ENCODE measurements around the gene RHEX.

The RHEX gene

DNA sequence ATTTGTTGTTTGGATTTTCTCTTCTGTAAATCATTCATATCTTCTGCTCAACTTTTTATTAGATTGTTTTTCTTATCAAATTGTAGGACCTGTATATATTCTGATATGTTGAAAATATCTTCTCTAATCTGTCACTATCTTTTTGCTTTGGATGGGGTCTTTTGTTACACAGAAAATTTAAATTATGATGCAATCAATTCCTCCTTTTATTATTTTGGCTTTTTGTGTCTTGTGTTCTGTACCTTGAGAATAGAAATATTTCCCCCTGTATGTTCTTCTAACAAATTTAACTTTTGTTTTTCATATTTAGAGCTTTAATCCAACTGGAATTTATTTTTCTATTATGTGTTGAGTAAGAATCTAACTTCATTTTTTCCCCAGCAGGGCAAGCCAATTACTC, 67.4 kb downstream of the RHEX start:
- no peak overlapping the region for H3K4me3 Mint-ChIP-seq
- H3K27ac Mint-ChIP-seq, result no peak overlapping the region
- H3K4me1 Mint-ChIP-seq (ENCODE audit: low read depth), result peaks cover 8% of the 10 kb centered on the region
- H3K27me3 Mint-ChIP-seq (ENCODE audit: low read depth), result peaks cover 79% of the 10 kb centered on the region
- H3K36me3 Mint-ChIP-seq (ENCODE audit: low read depth), result no peaks in the 10 kb centered on the region
- peaks cover 23% of the 10 kb centered on the region for H3K9me3 Mint-ChIP-seq

DNA sequence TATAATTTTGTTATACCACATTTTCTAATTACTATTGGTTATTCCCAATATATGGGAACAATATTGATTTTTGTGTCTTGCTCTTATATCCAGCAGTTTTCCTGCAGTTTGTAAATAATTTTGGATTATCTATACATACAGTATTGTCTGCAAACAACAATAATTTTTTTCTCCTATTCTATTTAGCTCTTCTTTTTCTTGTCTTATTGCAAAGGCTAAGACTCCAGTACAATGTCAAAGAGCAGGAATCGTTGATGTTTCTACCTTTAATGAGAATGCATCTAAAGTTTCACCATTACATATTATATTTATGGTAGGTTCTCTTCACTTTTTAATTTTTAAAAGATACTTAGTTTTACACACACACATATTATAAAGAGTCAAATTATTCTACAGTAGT, 68.3 kb downstream of the RHEX start:
- Mint-ChIP-seq H3K9me3 (peaks cover 23% of the 10 kb centered on the region), H3K27me3 (ENCODE audit: low read depth) (peaks cover 79% of the 10 kb centered on the region), H3K4me1 (ENCODE audit: low read depth) (peaks cover 8% of the 10 kb centered on the region), H3K36me3 (ENCODE audit: low read depth) (no peaks in the 10 kb centered on the region), H3K27ac (no peak overlapping the region), H3K4me3 (no peak overlapping the region)

DNA sequence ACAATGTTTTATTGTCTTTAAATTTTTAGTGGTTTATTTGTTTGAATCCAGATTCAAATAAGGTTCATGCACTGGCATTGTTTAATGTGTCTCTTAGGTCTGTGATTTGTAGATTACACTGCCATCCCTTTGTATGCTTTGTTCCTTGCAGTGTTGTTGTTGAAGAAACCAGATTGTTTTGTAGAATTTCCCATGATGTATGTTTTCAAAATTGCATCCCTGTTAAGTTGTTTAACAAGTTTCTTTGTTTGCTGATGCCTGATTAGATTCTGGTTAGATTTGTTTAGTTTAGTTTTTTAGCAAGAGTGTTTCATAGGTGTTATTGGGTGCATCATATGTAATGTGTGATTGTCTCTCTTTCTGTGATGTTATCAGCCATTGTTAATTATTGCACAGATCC, 69.7 kb downstream of the RHEX start:
- H3K9me3 Mint-ChIP-seq, result peaks cover 23% of the 10 kb centered on the region

DNA sequence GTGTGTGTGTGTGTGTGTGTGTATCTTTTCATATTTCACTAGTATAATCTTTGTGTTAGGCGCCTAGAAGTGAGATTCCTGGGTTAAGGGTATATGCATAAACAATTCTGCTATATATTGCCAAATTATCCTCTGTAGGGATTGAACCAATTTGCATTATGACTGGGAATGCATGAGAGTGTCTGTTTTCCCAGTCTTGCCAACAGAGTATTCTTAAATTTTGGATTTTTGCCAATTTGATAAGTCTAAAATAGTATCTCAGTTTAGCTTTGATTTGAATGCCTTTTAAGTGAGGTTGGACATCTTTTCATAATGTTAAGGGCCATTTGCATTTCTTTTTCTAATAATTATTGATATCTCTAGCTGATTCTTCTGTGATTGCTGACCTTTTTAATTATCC, 72.4 kb downstream of the RHEX start:
- no peak overlapping the region for H3K4me3 Mint-ChIP-seq
- H3K27me3 Mint-ChIP-seq (ENCODE audit: low read depth), result peaks cover 66% of the 10 kb centered on the region
- H3K27ac Mint-ChIP-seq, result no peak overlapping the region
- no peaks in the 10 kb centered on the region for H3K4me1 Mint-ChIP-seq (ENCODE audit: low read depth)
- H3K36me3 Mint-ChIP-seq (ENCODE audit: low read depth), result no peaks in the 10 kb centered on the region
- H3K9me3 Mint-ChIP-seq, result peaks cover 21% of the 10 kb centered on the region

More for the DNA sequence above, 69.7 kb downstream of the RHEX start:
- Mint-ChIP-seq H3K4me1 (ENCODE audit: low read depth) (peaks cover 3% of the 10 kb centered on the region), H3K27ac (no peak overlapping the region), H3K27me3 (ENCODE audit: low read depth) (peaks cover 77% of the 10 kb centered on the region), H3K36me3 (ENCODE audit: low read depth) (no peaks in the 10 kb centered on the region), H3K4me3 (no peak overlapping the region)

DNA sequence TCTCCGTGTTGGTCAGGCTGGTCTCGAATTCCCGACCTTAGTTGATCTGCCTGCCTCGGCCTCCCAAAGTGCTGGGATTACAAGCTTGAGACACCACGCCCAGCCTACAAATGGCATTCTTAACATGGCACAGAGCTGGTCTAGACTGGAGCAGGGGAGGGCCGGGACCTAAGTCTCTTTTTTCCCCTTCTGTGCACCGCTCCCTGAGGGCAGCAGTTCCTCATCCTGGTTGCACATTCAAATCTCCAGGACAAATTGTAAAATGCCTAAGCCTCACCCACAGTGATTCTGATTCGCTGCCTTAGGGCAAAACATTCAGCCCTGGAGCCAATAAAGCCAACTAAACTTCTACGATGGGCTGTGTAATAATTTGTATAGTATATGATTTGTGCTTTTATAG, 74.4 kb downstream of the RHEX start:
- Mint-ChIP-seq H3K4me3 (no peak overlapping the region), H3K27me3 (ENCODE audit: low read depth) (peaks cover 57% of the 10 kb centered on the region), H3K27ac (no peak overlapping the region), H3K4me1 (ENCODE audit: low read depth) (no peaks in the 10 kb centered on the region), H3K36me3 (ENCODE audit: low read depth) (no peaks in the 10 kb centered on the region), H3K9me3 (peaks cover 4% of the 10 kb centered on the region)

DNA sequence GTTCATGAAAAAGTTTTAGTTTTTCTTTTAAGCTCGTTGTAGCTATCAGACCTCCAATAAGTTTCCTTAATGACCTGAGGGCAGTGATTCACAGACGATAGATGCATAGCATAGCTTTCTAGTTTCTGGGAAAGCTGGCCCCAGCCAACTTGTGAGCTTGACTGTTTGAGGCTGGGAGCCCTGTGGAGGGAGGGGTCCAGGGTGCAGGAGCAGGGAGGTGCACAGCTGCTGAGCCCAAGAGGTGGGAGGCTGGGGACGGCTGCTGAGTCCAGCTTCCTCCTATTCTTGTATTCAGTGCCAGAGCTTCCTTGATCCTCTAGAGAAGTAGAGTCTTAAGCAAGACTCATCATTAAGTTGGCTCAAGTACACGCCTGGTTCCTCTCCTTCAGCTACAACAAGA, 75.2 kb downstream of the RHEX start:
- Mint-ChIP-seq H3K4me3 (no peak overlapping the region), H3K27ac (no peak overlapping the region), H3K9me3 (no peaks in the 10 kb centered on the region), H3K27me3 (ENCODE audit: low read depth) (peaks cover 52% of the 10 kb centered on the region), H3K4me1 (ENCODE audit: low read depth) (no peaks in the 10 kb centered on the region), H3K36me3 (ENCODE audit: low read depth) (no peaks in the 10 kb centered on the region)

DNA sequence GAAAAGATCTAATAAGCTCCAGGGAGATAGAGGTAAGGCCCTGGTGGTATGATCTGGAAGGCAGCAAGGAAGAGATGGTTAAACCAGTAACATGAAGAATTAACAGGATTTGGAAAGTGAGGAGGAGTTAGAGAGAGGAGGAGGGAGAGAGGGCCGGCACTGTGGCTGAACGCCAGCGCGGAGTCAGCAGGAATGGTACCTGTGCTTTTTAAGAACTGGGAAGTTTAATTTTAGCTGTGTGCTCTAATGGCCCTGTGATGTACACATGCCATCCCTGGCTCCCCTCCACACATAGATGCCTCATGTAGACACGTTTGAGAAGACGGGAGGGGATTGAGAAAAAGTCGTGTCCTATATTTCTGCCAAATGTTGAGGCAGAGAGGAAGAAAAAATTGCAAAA, 78.1 kb downstream of the RHEX start:
- Mint-ChIP-seq H3K9me3 (no peaks in the 10 kb centered on the region), H3K4me1 (ENCODE audit: low read depth) (no peaks in the 10 kb centered on the region), H3K27me3 (ENCODE audit: low read depth) (peaks cover 37% of the 10 kb centered on the region), H3K36me3 (ENCODE audit: low read depth) (no peaks in the 10 kb centered on the region), H3K27ac (no peak overlapping the region), H3K4me3 (no peak overlapping the region)

DNA sequence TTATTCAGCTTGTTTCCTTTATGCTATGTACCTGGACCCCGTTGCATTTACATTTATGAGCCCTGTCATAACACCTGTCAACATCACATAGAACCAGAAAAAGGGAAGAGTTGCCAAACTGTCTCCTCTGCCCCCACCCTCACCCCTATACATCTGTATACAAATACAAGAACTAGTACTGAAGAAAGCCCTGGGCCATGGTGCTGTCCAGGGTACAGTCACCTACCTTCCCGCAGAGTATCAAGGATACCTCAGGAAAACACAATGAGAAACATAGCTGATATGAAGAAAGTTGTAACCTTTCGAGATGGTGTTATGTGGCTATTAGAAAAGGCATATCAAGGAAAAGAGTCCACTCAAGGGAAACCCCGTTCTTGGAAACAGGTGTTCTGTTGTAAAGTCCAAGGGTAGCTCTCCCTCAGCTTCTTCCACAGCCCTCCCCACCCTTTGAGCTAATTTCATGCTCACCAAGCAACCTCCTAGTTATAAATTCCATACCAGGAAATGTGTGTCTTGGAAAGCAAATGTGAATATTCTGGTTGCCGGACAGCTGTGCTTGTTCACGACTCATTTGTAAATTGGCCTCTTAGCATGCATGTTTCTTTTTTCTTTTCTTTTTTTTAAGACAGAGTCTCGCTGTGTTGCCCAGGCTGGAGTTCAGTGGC, 80.9 kb downstream of the RHEX start:
- H3K4me1 Mint-ChIP-seq (ENCODE audit: low read depth), result no peaks in the 10 kb centered on the region
- H3K9me3 Mint-ChIP-seq, result no peaks in the 10 kb centered on the region
- peaks cover 32% of the 10 kb centered on the region for H3K27me3 Mint-ChIP-seq (ENCODE audit: low read depth)
- H3K4me3 Mint-ChIP-seq, result no peak overlapping the region
- no peak overlapping the region for H3K27ac Mint-ChIP-seq
- no peaks in the 10 kb centered on the region for H3K36me3 Mint-ChIP-seq (ENCODE audit: low read depth)

DNA sequence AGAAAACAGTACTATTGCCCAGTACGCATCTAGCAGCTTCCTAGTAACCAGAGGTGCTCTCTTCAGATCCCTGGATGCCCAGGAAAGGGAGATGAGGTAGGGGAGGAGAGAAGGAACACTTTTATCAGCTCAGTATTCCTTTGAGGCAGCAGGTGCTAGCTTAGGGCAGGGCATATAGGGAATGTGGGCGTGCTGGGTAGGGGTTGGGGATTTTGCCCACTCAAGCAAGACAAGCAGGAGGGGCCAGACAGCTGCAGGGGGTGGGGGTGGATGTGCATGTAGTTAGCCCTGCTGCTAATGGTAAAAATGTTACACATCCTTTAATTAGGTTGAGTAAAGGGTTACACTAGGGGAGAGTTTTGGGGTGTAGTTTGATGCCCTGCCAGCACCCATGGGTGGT, 82.3 kb downstream of the RHEX start:
- Mint-ChIP-seq H3K4me3 (no peak overlapping the region), H3K27me3 (ENCODE audit: low read depth) (peaks cover 41% of the 10 kb centered on the region), H3K27ac (no peak overlapping the region), H3K4me1 (ENCODE audit: low read depth) (no peaks in the 10 kb centered on the region), H3K36me3 (ENCODE audit: low read depth) (no peaks in the 10 kb centered on the region), H3K9me3 (no peaks in the 10 kb centered on the region)

DNA sequence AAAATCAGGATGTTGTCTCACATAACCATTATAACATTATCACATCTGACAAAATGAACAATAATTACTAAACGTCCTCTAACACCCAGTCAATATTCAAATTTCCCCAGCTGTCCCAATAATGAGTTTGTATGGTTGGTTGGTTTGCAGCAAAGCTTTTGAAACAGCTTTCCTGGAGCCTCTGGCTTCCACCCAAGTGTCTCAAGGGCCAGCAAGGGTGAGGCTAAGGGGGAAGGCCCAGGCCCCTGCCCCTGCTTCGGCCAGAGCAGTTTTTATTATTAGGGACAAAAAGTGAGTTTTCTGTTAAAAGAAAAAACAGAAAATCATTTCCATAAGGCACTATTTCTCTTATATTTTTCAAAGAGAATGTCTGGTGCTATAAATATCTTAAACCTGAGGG, 83.3 kb downstream of the RHEX start:
- no peaks in the 10 kb centered on the region for H3K4me1 Mint-ChIP-seq (ENCODE audit: low read depth)
- peaks cover 46% of the 10 kb centered on the region for H3K27me3 Mint-ChIP-seq (ENCODE audit: low read depth)
- no peak overlapping the region for H3K27ac Mint-ChIP-seq
- no peaks in the 10 kb centered on the region for H3K36me3 Mint-ChIP-seq (ENCODE audit: low read depth)
- H3K4me3 Mint-ChIP-seq, result no peak overlapping the region
- no peaks in the 10 kb centered on the region for H3K9me3 Mint-ChIP-seq

DNA sequence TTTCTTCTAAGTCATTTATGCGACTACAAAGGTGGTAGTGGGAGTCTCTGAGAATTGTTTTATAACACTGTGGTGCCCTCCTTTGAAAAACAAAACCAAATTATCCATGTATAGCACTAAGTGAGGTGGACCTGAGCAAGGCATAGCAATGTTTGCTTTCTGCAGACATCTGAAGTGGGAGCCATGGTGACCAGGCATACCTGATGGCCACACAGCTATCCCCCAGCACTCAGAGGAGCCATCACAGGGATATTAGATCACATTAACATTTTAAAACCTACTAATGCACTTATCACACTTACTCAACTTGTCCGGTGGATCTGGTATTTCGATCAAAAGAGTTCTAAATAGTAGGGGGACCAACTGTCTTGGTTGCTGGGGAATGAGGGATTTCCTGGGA, 89.0 kb downstream of the RHEX start:
- peaks cover 77% of the 10 kb centered on the region for H3K27me3 Mint-ChIP-seq (ENCODE audit: low read depth)
- no peak overlapping the region for H3K4me3 Mint-ChIP-seq
- H3K27ac Mint-ChIP-seq, result no peak overlapping the region
- no peaks in the 10 kb centered on the region for H3K36me3 Mint-ChIP-seq (ENCODE audit: low read depth)
- H3K4me1 Mint-ChIP-seq (ENCODE audit: low read depth), result peaks cover 6% of the 10 kb centered on the region
- H3K9me3 Mint-ChIP-seq, result no peaks in the 10 kb centered on the region

DNA sequence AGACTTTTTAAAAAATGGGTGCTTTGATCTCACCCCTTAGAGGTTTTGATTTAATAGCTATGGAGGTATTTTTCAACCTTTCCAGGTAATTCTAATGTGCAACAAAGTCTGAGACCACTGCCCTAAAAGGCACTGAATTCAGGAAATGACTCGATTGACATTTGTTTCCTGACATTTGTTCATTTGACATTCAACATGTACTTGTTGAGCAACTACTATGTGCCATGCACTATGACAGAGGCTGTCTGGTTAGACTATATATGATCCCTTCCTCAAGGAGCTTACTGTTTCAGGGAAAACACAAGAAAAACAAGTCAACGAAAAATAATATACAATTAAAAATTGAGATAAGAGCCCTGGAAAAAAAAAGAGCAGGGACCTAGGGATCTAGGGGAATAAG, 89.8 kb downstream of the RHEX start:
- no peak overlapping the region for H3K4me3 Mint-ChIP-seq
- no peaks in the 10 kb centered on the region for H3K9me3 Mint-ChIP-seq
- H3K27me3 Mint-ChIP-seq (ENCODE audit: low read depth), result peaks cover 77% of the 10 kb centered on the region
- H3K36me3 Mint-ChIP-seq (ENCODE audit: low read depth), result no peaks in the 10 kb centered on the region
- H3K4me1 Mint-ChIP-seq (ENCODE audit: low read depth), result peaks cover 6% of the 10 kb centered on the region
- H3K27ac Mint-ChIP-seq, result no peak overlapping the region

DNA sequence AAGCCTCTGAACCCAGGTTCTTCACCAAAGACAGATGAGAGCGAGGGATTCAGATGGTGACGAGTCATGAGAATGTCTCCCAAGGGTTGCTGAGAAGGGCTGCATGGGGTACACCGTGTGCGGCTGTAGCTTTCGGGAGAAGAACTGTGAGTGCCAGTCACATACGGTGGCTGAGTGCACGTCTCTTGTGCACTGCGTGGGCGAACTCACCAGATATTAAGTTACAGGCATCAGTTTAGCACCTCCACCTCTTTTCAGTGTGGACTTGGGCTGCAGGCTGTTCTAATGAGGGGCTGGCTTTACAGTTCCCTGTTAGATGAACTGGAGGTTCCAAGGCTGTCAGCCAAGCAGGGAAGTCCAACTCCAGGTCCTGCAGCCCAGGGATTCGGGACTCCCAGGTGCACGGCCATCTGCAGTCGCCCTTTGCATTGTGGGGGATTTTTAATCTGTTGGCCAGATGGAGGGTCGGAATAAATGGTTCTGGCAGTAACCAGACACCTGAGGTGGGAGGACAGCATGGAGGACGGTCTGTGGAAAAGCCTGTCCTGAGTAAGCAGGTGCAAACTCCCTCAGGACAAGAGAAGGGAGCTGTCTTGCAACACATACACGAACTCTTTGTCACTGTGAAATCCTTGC, 90.7 kb downstream of the RHEX start:
- Mint-ChIP-seq H3K27ac (no peak overlapping the region), H3K27me3 (ENCODE audit: low read depth) (peaks cover 69% of the 10 kb centered on the region), H3K4me3 (no peak overlapping the region), H3K9me3 (no peaks in the 10 kb centered on the region), H3K36me3 (ENCODE audit: low read depth) (no peaks in the 10 kb centered on the region), H3K4me1 (ENCODE audit: low read depth) (peaks cover 6% of the 10 kb centered on the region)

DNA sequence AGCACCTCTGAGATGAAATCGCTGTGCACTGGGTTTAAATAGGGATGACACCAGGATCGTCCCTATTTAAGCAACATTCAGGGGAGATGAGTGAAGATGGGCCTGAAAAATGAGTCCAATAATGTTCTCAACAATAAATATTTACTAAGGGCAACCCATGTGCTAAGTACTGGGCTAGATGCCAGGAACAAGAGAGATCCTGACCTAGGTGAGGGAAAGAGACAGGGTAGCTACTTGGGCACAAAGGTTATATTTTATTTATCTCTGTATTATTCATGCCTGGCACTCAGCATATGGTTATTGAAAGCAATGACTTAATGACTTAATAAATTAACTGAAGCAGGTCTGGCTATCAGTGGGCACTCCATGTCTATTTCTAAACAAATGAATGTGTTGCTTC, 91.6 kb downstream of the RHEX start:
- no peak overlapping the region for H3K27ac Mint-ChIP-seq
- H3K9me3 Mint-ChIP-seq, result no peaks in the 10 kb centered on the region
- peaks cover 60% of the 10 kb centered on the region for H3K27me3 Mint-ChIP-seq (ENCODE audit: low read depth)

DNA sequence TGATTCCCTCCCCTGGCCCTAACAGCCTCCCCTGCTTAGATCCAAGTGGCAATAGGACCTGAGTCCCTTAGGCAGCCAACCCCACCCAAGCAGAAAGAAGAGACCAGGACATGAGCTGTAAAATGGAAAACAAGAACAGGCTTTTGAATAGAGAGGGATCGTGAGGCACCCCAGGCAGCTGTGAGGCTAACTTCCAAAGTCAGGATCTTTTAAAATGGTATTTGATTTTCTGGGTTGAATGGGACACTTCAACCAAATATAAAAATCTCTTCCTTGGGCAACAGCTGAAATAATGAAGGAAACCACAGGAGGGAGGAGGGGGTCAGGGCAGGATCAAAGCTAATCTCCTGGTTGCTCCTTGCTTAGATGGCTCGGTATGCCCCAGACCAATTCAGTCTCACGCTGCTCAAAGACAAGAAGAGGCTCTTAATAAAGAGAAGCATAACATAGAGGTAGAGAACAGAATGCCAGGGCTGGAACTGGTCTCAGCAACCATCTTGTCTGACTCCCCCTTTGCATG, 92.9 kb downstream of the RHEX start:
- Mint-ChIP-seq H3K27me3 (ENCODE audit: low read depth) (peaks cover 48% of the 10 kb centered on the region), H3K4me3 (no peak overlapping the region), H3K9me3 (no peaks in the 10 kb centered on the region), H3K4me1 (ENCODE audit: low read depth) (peaks cover 6% of the 10 kb centered on the region), H3K27ac (no peak overlapping the region), H3K36me3 (ENCODE audit: low read depth) (no peaks in the 10 kb centered on the region)

More for the DNA sequence above, 91.6 kb downstream of the RHEX start:
- H3K36me3 Mint-ChIP-seq (ENCODE audit: low read depth), result no peaks in the 10 kb centered on the region
- H3K4me3 Mint-ChIP-seq, result no peak overlapping the region
- H3K4me1 Mint-ChIP-seq (ENCODE audit: low read depth), result peaks cover 6% of the 10 kb centered on the region
